Measurements from ENCODE around the gene CNNM3. TPM values are rescaled to one million over a fixed set of nuclear protein-coding genes. Genes with fewer than 3 reads are reported as not detected.
"Not testable (repeated sequence)": the region's sequence is repeated elsewhere in the genome, so short reads cannot be mapped to it uniquely, and the experiment has no call there.

The CNNM3 gene
- total RNA-seq, 4 donors from 2014 or later, result 29.8 to 108 (median 44.8) TPM

DNA sequence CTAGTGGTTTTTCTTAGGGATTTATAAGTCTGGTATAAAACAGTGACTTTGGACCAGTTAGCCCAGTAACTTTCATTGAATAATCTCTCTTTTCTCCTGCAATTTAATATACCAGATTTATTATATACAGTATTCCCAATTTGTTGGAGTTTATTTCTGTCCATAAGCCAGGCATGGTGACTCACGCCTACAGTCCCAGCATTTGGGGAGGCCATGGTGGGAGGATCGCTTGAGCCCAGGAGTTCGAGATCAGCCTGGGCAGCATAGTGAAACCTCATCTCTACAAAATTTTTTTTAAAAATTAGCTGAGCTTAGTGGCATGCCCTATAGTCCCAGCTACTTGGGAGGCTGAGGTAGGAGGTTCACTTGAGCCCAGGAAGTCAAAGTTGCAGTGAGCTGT, 28.7 kb upstream of the CNNM3 start:
- TF ChIP-seq POLR2A (IDR thresholded peaks at IDR 0.05), result no peak
- TF ChIP-seq, protein P1, sequence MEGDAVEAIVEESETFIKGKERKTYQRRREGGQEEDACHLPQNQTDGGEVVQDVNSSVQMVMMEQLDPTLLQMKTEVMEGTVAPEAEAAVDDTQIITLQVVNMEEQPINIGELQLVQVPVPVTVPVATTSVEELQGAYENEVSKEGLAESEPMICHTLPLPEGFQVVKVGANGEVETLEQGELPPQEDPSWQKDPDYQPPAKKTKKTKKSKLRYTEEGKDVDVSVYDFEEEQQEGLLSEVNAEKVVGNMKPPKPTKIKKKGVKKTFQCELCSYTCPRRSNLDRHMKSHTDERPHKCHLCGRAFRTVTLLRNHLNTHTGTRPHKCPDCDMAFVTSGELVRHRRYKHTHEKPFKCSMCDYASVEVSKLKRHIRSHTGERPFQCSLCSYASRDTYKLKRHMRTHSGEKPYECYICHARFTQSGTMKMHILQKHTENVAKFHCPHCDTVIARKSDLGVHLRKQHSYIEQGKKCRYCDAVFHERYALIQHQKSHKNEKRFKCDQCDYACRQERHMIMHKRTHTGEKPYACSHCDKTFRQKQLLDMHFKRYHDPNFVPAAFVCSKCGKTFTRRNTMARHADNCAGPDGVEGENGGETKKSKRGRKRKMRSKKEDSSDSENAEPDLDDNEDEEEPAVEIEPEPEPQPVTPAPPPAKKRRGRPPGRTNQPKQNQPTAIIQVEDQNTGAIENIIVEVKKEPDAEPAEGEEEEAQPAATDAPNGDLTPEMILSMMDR (IDR thresholded peaks at IDR 0.05), result no peak
- Histone ChIP-seq H3K4me3 (no peak overlapping the region), H3K4me1 (peaks cover 0 to 37% (median 3%) of the 10 kb centered on the region in 4 donors), H3K27ac (peak overlapping the region in 3 of 4 donors; percentile 66 to 94 (median 79)), H3K9me3 (no peaks in the 10 kb centered on the region), H3K27me3 (no peaks in the 10 kb centered on the region), H3K36me3 (no peaks in the 10 kb centered on the region)
- DNase-seq, result no peak

DNA sequence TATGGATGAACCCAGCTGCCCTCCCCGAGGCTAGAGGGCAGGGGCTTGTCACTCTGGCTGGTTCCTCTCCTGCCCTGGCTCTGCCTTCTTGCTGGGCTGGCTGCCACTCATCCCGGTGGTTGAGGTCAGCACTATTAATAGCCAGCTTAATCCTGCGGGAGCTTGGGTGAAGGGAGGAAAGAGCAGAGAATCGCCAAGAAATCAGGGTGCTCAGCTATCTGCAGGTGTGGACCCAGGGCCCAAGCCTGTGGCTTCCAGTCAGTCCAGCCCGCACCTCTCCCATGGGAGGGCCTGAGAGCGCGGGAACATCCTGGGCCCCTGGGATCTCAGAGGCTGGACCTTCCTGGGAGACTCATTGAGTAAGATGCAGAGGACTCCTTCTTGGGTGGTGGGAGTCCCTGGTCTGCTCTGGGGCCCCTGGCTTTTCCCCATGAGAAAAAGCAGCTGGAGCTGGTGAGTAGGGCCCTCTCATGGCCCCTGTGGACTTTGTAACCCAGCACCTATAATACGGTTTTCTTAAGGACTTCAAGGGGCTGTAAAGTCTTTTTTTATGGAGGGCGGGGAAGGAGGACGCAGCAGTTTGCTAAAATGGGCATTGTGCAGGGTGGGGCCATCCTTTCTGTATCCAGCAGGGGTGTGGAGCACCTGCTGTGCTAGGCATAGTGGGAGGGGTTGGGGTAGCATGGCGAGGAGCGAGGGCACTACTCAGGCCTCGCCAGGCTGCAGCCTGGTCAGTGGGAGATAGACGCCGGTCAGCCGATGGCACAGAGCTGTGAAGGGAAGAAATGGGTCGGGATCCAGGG, 27.4 kb upstream of the CNNM3 start:
- DNase-seq, result peak in 2 of 3 donors; percentile 78 to 82
- Histone ChIP-seq H3K9me3 (no peaks in the 10 kb centered on the region), H3K36me3 (no peaks in the 10 kb centered on the region), H3K27me3 (no peaks in the 10 kb centered on the region), H3K4me3 (peak overlapping the region in 1 of 4 donors; percentile 19), H3K4me1 (peaks cover 0 to 37% (median 3%) of the 10 kb centered on the region in 4 donors), H3K27ac (peak overlapping the region; percentile 10 to 94 (median 72))
- TF ChIP-seq POLR2A (IDR thresholded peaks at IDR 0.05), result peak in 1 of 2 donors; percentile 43
- TF ChIP-seq, protein P1 (IDR thresholded peaks at IDR 0.05), result peak in 3 of 6 experiments; percentile 31 to 42 (median 39)

DNA sequence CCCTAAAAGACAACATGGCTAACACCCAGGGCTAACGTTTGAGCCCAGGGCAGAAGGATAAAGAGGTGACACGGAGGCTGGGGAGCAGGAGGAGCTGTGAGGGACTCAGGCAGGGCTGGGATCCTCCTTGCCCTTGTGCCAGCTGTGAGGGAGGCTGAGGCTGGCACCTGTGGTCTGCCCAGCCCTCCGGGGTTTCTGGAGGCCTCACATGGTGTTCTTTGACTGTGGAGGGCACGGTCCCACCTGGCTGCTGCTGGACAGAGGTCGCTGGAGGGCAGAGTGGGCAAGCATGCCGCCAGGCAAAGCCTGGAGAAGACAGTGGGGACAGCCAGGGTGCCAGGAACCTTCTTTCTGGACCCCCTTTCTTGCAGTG, 26.8 kb upstream of the CNNM3 start:
- TF ChIP-seq, protein P1 (IDR thresholded peaks at IDR 0.05), result no peak
- no peak for TF ChIP-seq POLR2A (IDR thresholded peaks at IDR 0.05)
- peak overlapping the region in 3 of 4 donors; percentile 66 to 94 (median 79) for H3K27ac ChIP-seq
- H3K4me1 ChIP-seq, result peaks cover 0 to 37% (median 3%) of the 10 kb centered on the region in 4 donors
- no peaks in the 10 kb centered on the region for H3K27me3 ChIP-seq
- no peaks in the 10 kb centered on the region for H3K36me3 ChIP-seq
- H3K4me3 ChIP-seq, result peak overlapping the region in 2 of 4 donors; percentile 10 to 19
- no peaks in the 10 kb centered on the region for H3K9me3 ChIP-seq
- no peak for DNase-seq

DNA sequence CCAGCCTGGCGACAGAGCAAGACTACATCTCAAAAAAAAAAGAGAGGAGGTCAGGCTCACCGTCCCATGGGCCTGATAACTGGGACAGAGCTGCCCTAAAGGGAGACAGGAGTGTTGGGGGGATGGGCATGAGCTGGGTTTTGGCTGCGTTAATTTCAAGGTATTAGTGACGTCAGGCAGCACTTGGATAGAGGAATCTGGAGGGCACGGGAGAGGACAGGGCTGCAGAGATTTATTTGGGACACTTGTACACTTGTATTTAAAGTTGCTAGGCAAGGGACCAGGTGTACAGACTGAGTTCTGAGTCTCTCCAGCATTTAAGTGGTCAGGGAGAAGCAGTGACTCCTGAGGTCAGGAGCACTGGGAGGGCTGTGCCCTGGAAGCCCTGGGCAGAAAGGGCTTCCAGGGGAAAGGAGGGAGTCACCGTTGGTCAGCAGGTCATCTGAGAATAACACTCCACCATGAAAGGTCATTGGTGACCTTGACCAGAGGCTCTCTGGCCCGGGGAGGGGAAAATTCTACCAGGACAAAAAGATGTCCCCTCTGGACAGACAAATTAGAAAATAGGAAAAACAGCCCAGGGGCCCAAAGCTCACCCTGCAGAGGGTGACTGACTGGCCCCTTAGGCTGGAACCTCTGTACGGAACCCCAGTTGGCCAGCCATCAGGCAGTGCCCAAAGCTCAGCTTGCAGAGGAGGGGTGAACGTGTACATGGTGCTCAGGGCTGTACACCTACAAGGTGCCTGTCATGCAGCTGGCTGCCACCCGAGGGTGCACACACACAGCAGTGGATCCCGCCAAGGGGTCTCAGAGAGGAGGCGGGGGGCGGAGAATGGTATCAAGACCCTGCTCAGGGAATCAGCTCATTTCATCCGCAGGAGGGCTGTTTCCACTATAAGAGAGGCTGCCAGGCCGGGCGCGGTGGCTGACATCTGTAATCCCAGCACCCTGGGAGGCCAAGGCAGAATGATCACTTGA, 23.0 kb upstream of the CNNM3 start:
- peaks cover 0 to 13% (median 0%) of the 10 kb centered on the region in 3 donors for H3K36me3 ChIP-seq
- H3K9me3 ChIP-seq, result no peaks in the 10 kb centered on the region
- H3K4me3 ChIP-seq, result no peak overlapping the region
- TF ChIP-seq, protein P1 (IDR thresholded peaks at IDR 0.05), result no peak
- no peak for TF ChIP-seq POLR2A (IDR thresholded peaks at IDR 0.05)
- H3K27me3 ChIP-seq, result no peaks in the 10 kb centered on the region
- peak in 1 of 3 donors; percentile 46 for DNase-seq
- peaks cover 0 to 17% (median 1%) of the 10 kb centered on the region in 4 donors for H3K4me1 ChIP-seq
- H3K27ac ChIP-seq, result no peak overlapping the region

DNA sequence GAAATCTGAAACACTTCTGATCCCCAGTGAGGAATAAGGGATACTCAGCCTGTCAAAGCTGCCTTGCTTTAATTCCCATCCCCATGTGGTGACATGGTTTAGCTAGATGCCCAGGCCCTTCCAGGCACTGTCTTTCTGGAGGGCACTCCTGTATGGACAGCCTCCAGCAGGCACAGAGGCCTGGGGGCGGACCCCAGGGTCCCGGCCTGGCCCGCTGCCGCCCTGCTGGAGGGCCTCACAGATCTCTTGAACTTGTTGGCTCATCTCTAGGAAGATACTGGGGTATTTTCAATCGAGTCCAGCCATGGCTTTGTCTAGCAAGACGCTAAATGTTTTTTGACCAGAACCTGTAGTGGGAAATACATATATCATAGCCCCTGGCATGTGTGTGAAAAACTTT, 21.0 kb upstream of the CNNM3 start:
- TF ChIP-seq POLR2A (IDR thresholded peaks at IDR 0.05), result no peak
- TF ChIP-seq, protein P1 (IDR thresholded peaks at IDR 0.05), result no peak

DNA sequence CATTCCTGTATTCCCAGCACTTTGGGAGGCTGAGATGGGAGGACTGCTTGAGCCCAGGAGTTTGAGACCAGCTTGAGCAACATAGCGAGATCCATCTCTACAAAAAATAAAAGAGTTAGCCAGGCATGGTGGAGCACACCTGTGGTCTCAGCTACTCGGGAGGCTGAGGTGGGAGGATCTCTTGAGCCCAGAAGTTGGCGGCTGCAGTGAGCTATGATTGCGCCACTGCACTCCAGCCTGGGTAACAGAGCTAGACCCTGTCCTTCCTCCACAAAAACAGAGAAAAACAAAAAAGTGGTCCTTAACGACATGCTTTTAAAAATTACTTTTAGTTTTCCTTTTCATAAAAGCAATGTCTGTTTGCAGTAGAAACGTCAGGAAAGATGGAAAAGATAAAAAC, 19.6 kb upstream of the CNNM3 start:
- not testable (repeated sequence) for H3K9me3 ChIP-seq, DNase-seq, H3K27me3 ChIP-seq, H3K4me3 ChIP-seq, H3K4me1 ChIP-seq, H3K27ac ChIP-seq
- H3K36me3 ChIP-seq, result peaks cover 0 to 34% (median 0%) of the 10 kb centered on the region in 3 donors

More for the DNA sequence above, 21.0 kb upstream of the CNNM3 start:
- H3K27ac ChIP-seq, result no peak overlapping the region
- no peaks in the 10 kb centered on the region for H3K27me3 ChIP-seq
- DNase-seq, result peak in 1 of 3 donors; percentile 6
- H3K4me1 ChIP-seq, result no peaks in the 10 kb centered on the region
- H3K36me3 ChIP-seq, result peaks cover 0 to 30% (median 0%) of the 10 kb centered on the region in 3 donors
- H3K9me3 ChIP-seq, result no peaks in the 10 kb centered on the region
- no peak overlapping the region for H3K4me3 ChIP-seq
